ENCODE data around the gene CACNB1. TPM values are rescaled to one million over a fixed set of nuclear protein-coding genes. Genes with fewer than 3 reads are reported as not detected.
A peak's percentile ranks its signal among the peaks of the same experiment; 100 is the strongest.

The CACNB1 gene
- total and polyA plus RNA-seq, 2 experiments from 2014 or later, result 6.6 to 7.1 TPM

DNA sequence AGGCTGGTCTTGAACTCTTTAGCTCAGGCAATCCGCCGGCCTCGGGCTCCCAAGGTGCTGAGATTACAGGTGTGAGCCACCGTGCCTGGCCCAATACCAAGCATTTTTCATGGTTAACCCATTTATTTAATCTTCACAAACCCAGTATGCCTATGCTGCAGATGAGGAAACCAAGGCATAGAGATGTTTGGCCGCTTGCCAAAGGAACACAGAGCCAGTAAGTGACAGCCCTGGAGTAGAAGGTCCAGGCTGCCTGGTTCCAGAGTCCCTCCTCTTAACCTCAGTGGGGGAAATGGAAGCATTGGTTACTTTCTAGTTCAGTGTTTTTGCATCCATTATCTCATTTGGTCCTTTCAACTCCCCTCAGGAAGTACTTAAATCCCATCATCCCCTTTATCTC is 16.2 kb downstream of the CACNB1 start:
- H3K79me2 ChIP-seq (ENCODE audit: insufficient read depth), result no peaks in the 10 kb centered on the region
- DNase-seq, result no peak
- H3K27ac ChIP-seq, result no peak overlapping the region
- H3K9me3 ChIP-seq (ENCODE audit: low read depth), result no peaks in the 10 kb centered on the region
- peaks cover 8% of the 10 kb centered on the region; the same call in 1 of the 2 replicates for H3K4me1 ChIP-seq (ENCODE audit: insufficient read depth)
- H3K9me2 ChIP-seq (ENCODE audit: insufficient read depth), result no peaks in the 10 kb centered on the region
- H3F3A ChIP-seq (ENCODE audit: insufficient read depth), result peaks cover 13% of the 10 kb centered on the region; the same call in 1 of the 2 replicates
- no peak for TF ChIP-seq EZH2 (IDR thresholded peaks at IDR 0.05; ENCODE audit: insufficient read depth, poor library complexity, severe bottlenecking)
- TF ChIP-seq EZH2phosphoT487 (IDR thresholded peaks at IDR 0.05; ENCODE audit: insufficient read depth, low read depth), result no peak
- no peaks in the 10 kb centered on the region for H3K27me3 ChIP-seq (replicated peaks; ENCODE audit: insufficient read depth)
- no peak overlapping the region for H2AFZ ChIP-seq
- H4K20me1 ChIP-seq (ENCODE audit: insufficient read depth), result no peaks in the 10 kb centered on the region
- no peak overlapping the region for H3K4me2 ChIP-seq (ENCODE audit: unreplicated experiment)
- in situ Hi-C loops (cut with MboI), result no loop called here
- H3K36me3 ChIP-seq (ENCODE audit: low read depth), result peaks cover 25% of the 10 kb centered on the region; the same call in 1 of the 2 replicates
- WGBS, 2 experiments (ENCODE audit: low coverage in 1 of 2, low lambda C conversion rate in 2 of 2, missing lambda C conversion rate in 2 of 2), result 78 to 80% methylated on average over 5 of the region's 5 CpGs
- no peak overlapping the region for H3K4me3 ChIP-seq
- H3K9ac ChIP-seq, result no peak overlapping the region

DNA sequence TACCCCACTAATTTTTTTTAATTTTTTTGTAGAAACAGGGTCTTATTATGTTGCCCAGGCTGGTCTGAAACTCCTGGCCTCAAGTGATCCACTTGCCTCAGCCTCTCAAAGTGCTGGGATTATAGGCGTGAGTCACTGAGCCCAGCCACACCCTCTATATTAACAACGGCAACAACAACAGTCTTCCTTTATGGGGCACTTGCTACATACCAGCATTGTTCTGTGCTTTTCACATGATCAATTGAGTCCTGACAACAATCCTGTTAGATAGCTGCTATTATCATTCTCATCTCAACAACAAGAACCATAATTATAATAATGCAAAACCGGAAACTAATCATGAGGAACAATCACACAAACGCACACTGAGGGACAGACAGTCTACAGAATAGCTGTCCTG is 18.9 kb downstream of the CACNB1 start:
- H3K36me3 ChIP-seq (ENCODE audit: low read depth), result peaks cover 23% of the 10 kb centered on the region; the same call in 1 of the 2 replicates
- H3K9ac ChIP-seq, result no peak overlapping the region
- no peaks in the 10 kb centered on the region for H3K79me2 ChIP-seq (ENCODE audit: insufficient read depth)
- peaks cover 13% of the 10 kb centered on the region; the same call in 1 of the 2 replicates for H3F3A ChIP-seq (ENCODE audit: insufficient read depth)
- TF ChIP-seq EZH2phosphoT487 (IDR thresholded peaks at IDR 0.05; ENCODE audit: insufficient read depth, low read depth) (no peak), EZH2 (IDR thresholded peaks at IDR 0.05; ENCODE audit: insufficient read depth, poor library complexity, severe bottlenecking) (no peak)
- H3K9me3 ChIP-seq (ENCODE audit: low read depth), result no peaks in the 10 kb centered on the region
- no peak overlapping the region for H3K4me3 ChIP-seq
- H3K9me2 ChIP-seq (ENCODE audit: insufficient read depth), result no peaks in the 10 kb centered on the region
- in situ Hi-C loops (cut with MboI), result no loop called here
- H3K27ac ChIP-seq, result peak overlapping the region; percentile 58
- no peaks in the 10 kb centered on the region for H4K20me1 ChIP-seq (ENCODE audit: insufficient read depth)
- H3K4me1 ChIP-seq (ENCODE audit: insufficient read depth), result peaks cover 8% of the 10 kb centered on the region; the same call in 1 of the 2 replicates
- WGBS, 2 experiments (ENCODE audit: low coverage in 1 of 2, low lambda C conversion rate in 2 of 2, missing lambda C conversion rate in 2 of 2), result 38 to 42% methylated on average over 4 of the region's 4 CpGs
- no peak overlapping the region for H3K4me2 ChIP-seq (ENCODE audit: unreplicated experiment)
- H3K27me3 ChIP-seq (replicated peaks; ENCODE audit: insufficient read depth), result no peaks in the 10 kb centered on the region
- peak; percentile 70 for DNase-seq
- H2AFZ ChIP-seq, result no peak overlapping the region

DNA sequence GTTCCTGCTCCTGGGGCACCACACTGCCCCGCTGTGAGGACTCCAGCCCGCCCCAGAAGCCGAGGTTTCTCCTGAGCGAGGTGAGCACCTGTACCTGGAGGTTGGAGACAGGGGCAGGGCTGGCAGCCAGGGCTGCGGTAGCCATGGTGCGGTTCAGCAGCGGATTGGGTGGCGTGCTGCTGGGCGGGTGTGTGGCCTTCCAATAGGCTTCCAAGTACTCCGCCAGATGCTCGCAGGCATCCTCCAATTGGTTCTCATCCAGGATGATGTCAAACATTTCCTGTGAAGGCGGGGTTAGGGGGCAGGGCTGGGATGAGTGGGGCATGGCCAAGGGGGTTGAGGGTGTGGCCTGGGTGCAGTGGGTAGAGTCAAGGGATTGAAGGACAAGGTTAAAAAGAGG is 20.2 kb downstream of the CACNB1 start:
- no peaks in the 10 kb centered on the region for H3K9me3 ChIP-seq (ENCODE audit: low read depth)
- in situ Hi-C loops (cut with MboI), result no loop called here
- H3K9ac ChIP-seq, result no peak overlapping the region
- H2AFZ ChIP-seq, result no peak overlapping the region
- no peak overlapping the region for H3K4me2 ChIP-seq (ENCODE audit: unreplicated experiment)
- H3K4me1 ChIP-seq (ENCODE audit: insufficient read depth), result peaks cover 8% of the 10 kb centered on the region; the same call in 1 of the 2 replicates
- H3K27ac ChIP-seq, result no peak overlapping the region
- no peaks in the 10 kb centered on the region for H3K79me2 ChIP-seq (ENCODE audit: insufficient read depth)
- H3K36me3 ChIP-seq (ENCODE audit: low read depth), result peaks cover 15% of the 10 kb centered on the region; the same call in 1 of the 2 replicates
- H3K27me3 ChIP-seq (replicated peaks; ENCODE audit: insufficient read depth), result no peaks in the 10 kb centered on the region
- no peaks in the 10 kb centered on the region for H3K9me2 ChIP-seq (ENCODE audit: insufficient read depth)
- peaks cover 13% of the 10 kb centered on the region; the same call in 1 of the 2 replicates for H3F3A ChIP-seq (ENCODE audit: insufficient read depth)
- no peaks in the 10 kb centered on the region for H4K20me1 ChIP-seq (ENCODE audit: insufficient read depth)
- no peak for DNase-seq
- no peak overlapping the region for H3K4me3 ChIP-seq
- 85 to 87% methylated on average over 12 of the region's 12 CpGs for WGBS, 2 experiments (ENCODE audit: low coverage in 1 of 2, low lambda C conversion rate in 2 of 2, missing lambda C conversion rate in 2 of 2)
- no peak for TF ChIP-seq EZH2phosphoT487 (IDR thresholded peaks at IDR 0.05; ENCODE audit: insufficient read depth, low read depth)
- TF ChIP-seq EZH2 (IDR thresholded peaks at IDR 0.05; ENCODE audit: insufficient read depth, poor library complexity, severe bottlenecking), result no peak

DNA sequence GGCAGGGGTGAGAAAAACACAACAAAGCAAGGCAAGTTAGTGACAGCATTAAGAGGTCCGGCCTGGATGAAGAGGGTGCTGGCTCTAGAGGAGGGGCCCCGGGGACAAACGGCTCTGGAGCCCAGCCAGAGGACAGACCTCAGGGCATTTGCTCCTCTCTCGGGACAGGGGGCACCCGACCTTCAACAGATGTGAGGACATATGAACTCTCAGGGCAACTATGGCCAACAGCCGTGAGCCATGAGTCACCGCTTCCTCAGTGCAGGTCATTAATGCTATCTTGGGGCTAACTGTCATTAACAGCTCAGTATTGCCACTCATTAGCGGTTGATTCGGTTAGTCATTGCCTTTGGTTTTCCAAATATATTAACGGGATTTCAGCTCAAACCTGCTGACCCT is 21.8 kb downstream of the CACNB1 start:
- Histone ChIP-seq H3K36me3 (ENCODE audit: low read depth) (peaks cover 10% of the 10 kb centered on the region; the same call in 1 of the 2 replicates), H3K9me2 (ENCODE audit: insufficient read depth) (no peaks in the 10 kb centered on the region), H3K4me3 (no peak overlapping the region), H4K20me1 (ENCODE audit: insufficient read depth) (no peaks in the 10 kb centered on the region), H3K27me3 (replicated peaks; ENCODE audit: insufficient read depth) (no peaks in the 10 kb centered on the region), H3F3A (ENCODE audit: insufficient read depth) (peaks cover 12% of the 10 kb centered on the region; the same call in 1 of the 2 replicates), H3K79me2 (ENCODE audit: insufficient read depth) (no peaks in the 10 kb centered on the region), H2AFZ (no peak overlapping the region), H3K4me2 (ENCODE audit: unreplicated experiment) (no peak overlapping the region), H3K27ac (no peak overlapping the region), H3K4me1 (ENCODE audit: insufficient read depth) (peaks cover 8% of the 10 kb centered on the region; the same call in 1 of the 2 replicates), H3K9me3 (ENCODE audit: low read depth) (no peaks in the 10 kb centered on the region), H3K9ac (no peak overlapping the region)
- no peak for TF ChIP-seq EZH2 (IDR thresholded peaks at IDR 0.05; ENCODE audit: insufficient read depth, poor library complexity, severe bottlenecking)
- no peak for TF ChIP-seq EZH2phosphoT487 (IDR thresholded peaks at IDR 0.05; ENCODE audit: insufficient read depth, low read depth)
- in situ Hi-C loops (cut with MboI), result no loop called here
- DNase-seq, result peak; percentile 29
- 59 to 60% methylated on average over 10 of the region's 10 CpGs for WGBS, 2 experiments (ENCODE audit: low coverage in 1 of 2, low lambda C conversion rate in 2 of 2, missing lambda C conversion rate in 2 of 2)
